Stimulated activated memory B cell treated with anti-CD40 and anti-IgM and Interleukin-4, amounts not matched to agents 10 μg/mL and 1 μg/mL and 100 μg/mL, for 72 hours (primary cell): ENCODE measurements around the gene COPE.
A peak's percentile ranks its signal among the peaks of the same experiment; 100 is the strongest.

Experiments used
- ATAC-seq: fragments of 150-1000 bp; cut with Tn5 transposase; 2 replicates; pipeline ENCODE4 v1.10.0; 2021
- H3K27ac Mint-ChIP-seq: one replicate; pipeline ENCODE4 v1.8.0; 2022; ENCODE audit warnings: mild to moderate bottlenecking, mixed read lengths
- H3K27me3 Mint-ChIP-seq: one replicate; pipeline ENCODE4 v1.8.0; 2022; ENCODE audit warnings: mixed read lengths
- H3K36me3 Mint-ChIP-seq: one replicate; pipeline ENCODE4 v1.8.0; 2022; ENCODE audit warnings: mixed read lengths
- H3K4me1 Mint-ChIP-seq: one replicate; pipeline ENCODE4 v1.8.0; 2022; ENCODE audit warnings: mixed read lengths
- H3K4me3 Mint-ChIP-seq: one replicate; pipeline ENCODE4 v1.8.0; 2022; ENCODE audit warnings: mild to moderate bottlenecking, moderate library complexity, mixed read lengths
- H3K9me3 Mint-ChIP-seq: one replicate; pipeline ENCODE4 v1.8.0; 2022; ENCODE audit warnings: mixed read lengths

The COPE gene

DNA sequence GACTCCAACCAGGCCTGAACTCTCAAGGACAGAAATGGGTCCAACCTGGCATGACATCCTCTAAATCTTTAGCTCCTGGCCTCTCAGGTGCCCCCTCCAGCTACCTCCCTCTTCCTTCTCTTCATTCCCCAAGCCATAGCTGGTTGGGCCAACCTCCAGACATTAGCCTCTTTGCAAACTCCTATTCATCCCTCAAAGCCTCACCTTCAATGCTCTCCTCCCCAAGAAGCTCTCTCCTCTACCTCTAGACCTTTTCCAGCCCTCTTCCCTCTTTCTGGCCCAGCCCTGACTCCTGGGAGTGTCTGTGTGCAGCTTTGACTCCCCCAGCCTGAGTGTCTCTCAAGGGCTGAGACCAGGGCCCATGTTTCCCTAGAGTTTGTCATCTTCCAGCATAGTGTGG is 27.1 kb upstream of the COPE start:
- Mint-ChIP-seq H3K9me3 (no peaks in the 10 kb centered on the region), H3K27ac (peak overlapping the region; percentile 61), H3K36me3 (no peaks in the 10 kb centered on the region), H3K4me3 (no peak overlapping the region), H3K27me3 (peaks cover 13% of the 10 kb centered on the region), H3K4me1 (peaks cover 51% of the 10 kb centered on the region)
- ATAC-seq, result no peak

DNA sequence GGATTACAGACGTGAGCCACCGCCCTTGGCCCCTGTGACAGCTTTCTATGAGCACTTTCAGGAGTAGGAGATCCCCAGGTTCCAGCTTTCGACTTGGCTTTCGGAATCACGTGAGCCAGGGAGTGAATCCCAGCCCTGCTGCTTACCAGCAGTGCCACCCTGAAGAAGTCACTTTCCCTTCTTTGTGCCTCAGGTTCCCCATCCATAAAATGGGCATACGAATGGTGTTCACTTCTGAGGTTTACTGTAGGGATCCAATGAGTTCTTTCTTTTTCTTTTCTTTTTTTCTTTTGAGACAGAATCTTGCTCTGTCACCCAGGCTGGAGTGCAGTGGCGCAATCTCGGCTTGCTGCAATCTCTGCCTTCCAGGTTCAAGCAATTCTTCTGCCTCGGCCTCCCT is 26.1 kb upstream of the COPE start:
- H3K4me3 Mint-ChIP-seq, result no peak overlapping the region
- peak overlapping the region; percentile 61 for H3K27ac Mint-ChIP-seq
- no peaks in the 10 kb centered on the region for H3K9me3 Mint-ChIP-seq
- H3K36me3 Mint-ChIP-seq, result no peaks in the 10 kb centered on the region
- no peak for ATAC-seq
- H3K4me1 Mint-ChIP-seq, result peaks cover 52% of the 10 kb centered on the region
- peaks cover 13% of the 10 kb centered on the region for H3K27me3 Mint-ChIP-seq

DNA sequence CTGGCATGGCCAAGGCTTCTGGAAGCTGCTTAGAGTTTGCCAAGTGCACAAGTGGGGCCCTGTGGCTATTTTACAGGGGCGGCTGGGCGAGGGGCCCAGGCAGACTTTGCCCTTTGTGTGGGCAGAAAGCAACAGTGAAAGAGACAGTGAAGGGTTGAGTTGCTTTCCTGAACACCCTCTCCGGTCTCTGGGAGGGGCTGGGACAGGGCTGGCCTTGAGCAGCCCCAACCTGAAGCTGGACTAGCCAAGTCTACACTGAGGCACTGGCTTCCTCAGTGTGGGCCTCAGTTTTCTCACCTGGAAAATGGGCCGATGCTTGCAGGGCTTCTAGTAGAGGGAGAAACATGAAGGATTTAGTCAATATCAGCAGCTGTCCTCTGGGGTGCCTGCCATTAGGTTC is 24.3 kb upstream of the COPE start:
- peaks cover 61% of the 10 kb centered on the region for H3K4me1 Mint-ChIP-seq
- no peak overlapping the region for H3K4me3 Mint-ChIP-seq
- peak overlapping the region; percentile 61 for H3K27ac Mint-ChIP-seq
- H3K36me3 Mint-ChIP-seq, result no peaks in the 10 kb centered on the region
- peaks cover 31% of the 10 kb centered on the region for H3K27me3 Mint-ChIP-seq
- no peak for ATAC-seq
- H3K9me3 Mint-ChIP-seq, result no peaks in the 10 kb centered on the region

DNA sequence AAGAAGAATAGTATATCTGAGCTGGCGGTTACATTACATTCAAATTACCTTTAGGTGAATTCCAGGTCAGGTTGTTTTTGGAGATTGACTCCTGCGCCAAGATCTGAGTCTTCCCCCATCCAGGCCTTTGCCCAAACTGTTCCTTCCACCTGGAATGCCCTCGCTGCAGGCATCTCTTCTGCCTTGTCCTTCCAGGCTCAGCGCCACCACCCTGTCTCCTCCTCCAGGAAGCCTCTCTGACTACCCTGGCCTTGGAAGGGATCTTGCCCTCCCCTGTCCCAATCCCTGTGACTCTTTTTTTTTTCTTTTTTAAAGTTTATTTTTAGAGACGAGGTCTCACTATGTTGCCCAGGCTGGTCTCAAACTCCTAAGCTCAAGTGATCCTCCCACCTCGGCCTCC is 23.5 kb upstream of the COPE start:
- Mint-ChIP-seq H3K27me3 (peaks cover 31% of the 10 kb centered on the region), H3K4me3 (no peak overlapping the region), H3K36me3 (no peaks in the 10 kb centered on the region), H3K4me1 (peaks cover 54% of the 10 kb centered on the region), H3K9me3 (no peaks in the 10 kb centered on the region), H3K27ac (peak overlapping the region; percentile 61)
- no peak for ATAC-seq

DNA sequence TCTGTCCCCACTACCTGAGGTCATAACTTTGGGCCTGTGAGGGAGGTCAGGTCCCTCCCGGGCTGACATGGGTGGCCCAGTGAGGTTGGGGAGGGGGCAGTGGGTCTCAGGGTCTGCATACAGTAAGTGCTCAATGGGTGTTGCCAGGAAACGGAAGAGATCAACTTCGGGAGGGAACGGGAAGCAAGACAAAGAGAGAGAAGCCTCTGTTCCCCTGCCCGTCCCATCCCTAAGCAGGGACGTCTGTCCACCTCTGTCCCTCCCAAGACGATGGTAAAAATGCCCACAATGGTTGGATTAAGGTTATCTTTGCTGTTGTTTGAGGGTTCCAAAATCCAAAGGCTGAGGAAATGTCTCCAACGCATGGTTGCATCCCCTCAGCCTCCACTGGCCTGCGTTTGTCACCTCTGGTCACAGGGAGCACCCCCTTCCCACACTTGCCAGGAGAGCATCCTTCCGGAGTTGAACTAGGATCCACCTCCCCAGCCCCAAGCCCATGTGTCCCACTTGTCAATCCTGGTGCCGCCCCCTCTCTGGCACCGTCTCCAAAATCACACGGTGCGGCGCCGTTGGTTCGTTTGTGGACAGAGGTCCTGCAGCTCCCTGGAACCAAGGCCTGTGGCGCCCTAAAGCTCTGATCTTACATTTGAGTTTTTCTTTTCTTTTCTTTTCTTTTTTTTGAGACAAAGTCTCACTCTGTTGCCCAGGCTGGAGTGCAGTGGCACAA is 22.6 kb upstream of the COPE start:
- Mint-ChIP-seq H3K36me3 (no peaks in the 10 kb centered on the region), H3K27ac (peak overlapping the region; percentile 61), H3K9me3 (no peaks in the 10 kb centered on the region), H3K4me1 (peaks cover 48% of the 10 kb centered on the region), H3K27me3 (peaks cover 31% of the 10 kb centered on the region), H3K4me3 (peak overlapping the region; percentile 61)
- no peak for ATAC-seq

DNA sequence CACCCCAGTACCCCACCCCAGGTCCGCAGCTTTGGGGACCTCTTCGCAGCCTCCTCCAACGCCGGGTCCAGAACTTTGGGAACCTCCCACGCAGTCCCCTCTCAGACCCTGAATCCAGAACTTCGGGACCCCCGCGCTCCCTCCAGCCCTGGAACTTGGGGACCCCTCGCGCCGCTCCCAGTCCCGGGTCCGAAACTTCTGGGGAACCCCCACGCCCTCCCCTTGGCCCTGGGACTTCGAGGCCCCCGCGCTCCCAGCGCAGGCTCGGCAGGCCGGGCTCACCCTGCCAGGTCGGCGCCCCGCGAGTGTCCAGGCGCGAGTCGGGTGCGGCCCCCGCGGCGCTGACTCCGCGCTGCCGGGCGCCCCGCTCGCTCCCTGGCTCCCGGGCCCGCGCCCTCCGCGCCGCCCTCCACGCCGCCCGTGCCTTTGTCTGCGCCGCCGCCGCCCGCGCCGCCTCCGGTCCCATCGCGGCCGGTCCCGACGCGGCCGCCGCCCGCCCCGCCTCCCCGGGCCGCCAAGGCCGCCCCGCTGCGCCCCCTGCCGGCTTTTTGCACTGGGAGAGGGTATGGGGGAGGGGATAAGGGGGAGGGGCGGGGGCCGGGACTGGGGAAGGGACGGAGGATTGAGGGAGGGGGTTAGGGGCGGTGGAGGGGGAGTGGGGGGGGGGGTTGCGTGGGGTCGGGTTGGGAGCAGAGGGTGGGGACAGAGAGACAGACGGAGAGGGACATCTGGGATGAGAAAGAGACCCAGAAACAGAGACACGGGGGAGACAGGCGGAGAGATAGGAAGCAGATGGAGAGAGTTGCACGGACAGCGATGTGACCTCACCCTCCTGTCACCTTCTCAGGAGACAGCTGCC is 21.8 kb upstream of the COPE start, which contains the start of gene HOMER3:
Gene HOMER3, minus strand, starts transcription at position 449 of the 859 bp plus-strand sequence. CDS start 2,235 bp downstream, outside the sequence.
- Mint-ChIP-seq H3K4me1 (peaks cover 40% of the 10 kb centered on the region), H3K27me3 (peaks cover 31% of the 10 kb centered on the region), H3K36me3 (no peaks in the 10 kb centered on the region), H3K4me3 (peak within 1 kb of the TSS; percentile 82), H3K27ac (peak within 1 kb of the TSS; percentile 23), H3K9me3 (no peaks in the 10 kb centered on the region)
- peak; percentile 86 for ATAC-seq

DNA sequence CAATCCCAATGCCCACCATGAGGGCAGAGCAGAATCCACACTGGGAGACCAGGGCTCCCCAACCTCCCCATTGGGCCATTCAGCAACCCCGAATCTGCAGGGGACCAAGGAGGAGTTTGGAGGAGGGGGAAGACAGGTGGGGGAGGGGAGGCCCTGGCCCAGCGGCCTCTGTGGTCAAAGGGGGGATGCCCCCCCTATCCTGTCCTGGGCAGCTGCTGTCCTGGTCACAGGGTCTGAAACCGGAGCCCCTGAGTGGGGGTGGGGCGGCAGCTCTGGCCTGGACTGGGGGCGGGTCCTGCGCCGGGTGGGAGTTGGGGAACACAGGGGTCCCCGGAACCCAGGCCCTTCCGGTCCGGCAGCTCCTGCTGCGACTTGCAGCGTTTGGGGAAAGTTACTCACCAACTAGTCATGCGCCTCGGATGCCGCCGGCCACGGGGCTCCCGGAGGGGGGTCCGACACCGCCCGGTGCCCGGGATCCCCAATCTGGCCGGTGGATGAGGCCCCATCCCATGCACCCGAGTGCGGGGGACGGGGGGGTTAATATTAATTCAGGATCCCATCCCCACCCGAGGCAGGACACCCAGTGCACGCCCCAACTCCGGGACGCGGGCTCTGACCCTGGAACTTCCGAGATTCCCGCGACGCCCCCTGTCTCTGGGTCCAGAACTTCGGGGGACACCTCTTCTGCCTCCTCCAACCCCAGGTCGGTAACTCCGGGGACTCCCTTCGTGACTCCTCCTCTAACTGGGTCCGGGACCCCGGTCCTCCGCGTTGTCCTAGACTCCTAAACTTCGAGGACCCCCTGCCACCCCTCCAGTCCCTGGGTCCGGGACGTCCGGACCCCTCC is 21.0 kb upstream of the COPE start:
- Mint-ChIP-seq H3K36me3 (no peaks in the 10 kb centered on the region), H3K27me3 (peaks cover 31% of the 10 kb centered on the region), H3K9me3 (no peaks in the 10 kb centered on the region), H3K27ac (peak overlapping the region; percentile 18), H3K4me1 (peaks cover 34% of the 10 kb centered on the region), H3K4me3 (peak overlapping the region; percentile 82)
- ATAC-seq, result peak; percentile 47

DNA sequence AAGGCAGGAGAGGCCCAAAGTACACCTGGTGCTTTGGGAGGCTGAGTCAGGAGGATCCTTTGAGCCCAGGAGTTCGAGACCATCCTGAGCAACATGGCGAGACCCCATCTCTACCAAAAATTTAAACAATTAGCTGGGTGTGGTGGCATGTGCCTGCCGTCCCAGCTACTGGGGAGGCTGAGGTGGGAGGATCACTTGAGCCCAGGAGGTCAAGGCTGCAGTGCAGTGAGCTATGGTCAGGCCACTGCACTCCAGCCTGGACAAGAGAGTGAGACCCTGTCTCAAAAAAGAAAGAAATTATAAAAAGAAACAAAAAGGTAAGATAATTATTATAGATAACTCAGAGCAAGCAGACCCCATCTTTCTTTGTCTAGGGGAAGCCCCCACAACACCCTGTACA is 20.0 kb upstream of the COPE start:
- H3K9me3 Mint-ChIP-seq, result no peaks in the 10 kb centered on the region
- no peak for ATAC-seq
- peaks cover 32% of the 10 kb centered on the region for H3K4me1 Mint-ChIP-seq
- H3K27me3 Mint-ChIP-seq, result peaks cover 38% of the 10 kb centered on the region
- H3K4me3 Mint-ChIP-seq, result peak overlapping the region; percentile 39
- no peaks in the 10 kb centered on the region for H3K36me3 Mint-ChIP-seq
- no peak overlapping the region for H3K27ac Mint-ChIP-seq

DNA sequence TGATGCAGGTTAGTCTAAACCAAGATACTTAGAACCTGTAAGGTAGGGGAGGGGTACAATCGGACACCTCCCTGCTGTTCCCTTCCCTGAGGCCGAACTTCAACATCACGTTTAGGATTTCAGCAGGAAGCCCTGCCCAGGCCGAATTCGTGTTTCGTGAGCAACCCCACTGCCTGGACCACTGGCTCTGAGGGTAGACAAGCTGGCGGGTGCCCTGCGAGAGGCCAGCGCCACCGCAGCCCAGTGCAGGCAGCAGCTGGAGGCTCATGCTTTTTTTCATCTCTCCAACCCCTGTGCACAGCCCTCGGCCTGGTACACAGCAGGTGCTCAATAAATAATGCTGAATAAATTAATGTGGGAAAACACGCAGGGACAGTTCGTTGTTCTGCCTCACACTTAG is 14.1 kb upstream of the COPE start:
- no peaks in the 10 kb centered on the region for H3K36me3 Mint-ChIP-seq
- H3K9me3 Mint-ChIP-seq, result no peaks in the 10 kb centered on the region
- ATAC-seq, result no peak
- H3K27ac Mint-ChIP-seq, result no peak overlapping the region
- peaks cover 12% of the 10 kb centered on the region for H3K4me1 Mint-ChIP-seq
- peaks cover 14% of the 10 kb centered on the region for H3K27me3 Mint-ChIP-seq
- H3K4me3 Mint-ChIP-seq, result no peak overlapping the region

DNA sequence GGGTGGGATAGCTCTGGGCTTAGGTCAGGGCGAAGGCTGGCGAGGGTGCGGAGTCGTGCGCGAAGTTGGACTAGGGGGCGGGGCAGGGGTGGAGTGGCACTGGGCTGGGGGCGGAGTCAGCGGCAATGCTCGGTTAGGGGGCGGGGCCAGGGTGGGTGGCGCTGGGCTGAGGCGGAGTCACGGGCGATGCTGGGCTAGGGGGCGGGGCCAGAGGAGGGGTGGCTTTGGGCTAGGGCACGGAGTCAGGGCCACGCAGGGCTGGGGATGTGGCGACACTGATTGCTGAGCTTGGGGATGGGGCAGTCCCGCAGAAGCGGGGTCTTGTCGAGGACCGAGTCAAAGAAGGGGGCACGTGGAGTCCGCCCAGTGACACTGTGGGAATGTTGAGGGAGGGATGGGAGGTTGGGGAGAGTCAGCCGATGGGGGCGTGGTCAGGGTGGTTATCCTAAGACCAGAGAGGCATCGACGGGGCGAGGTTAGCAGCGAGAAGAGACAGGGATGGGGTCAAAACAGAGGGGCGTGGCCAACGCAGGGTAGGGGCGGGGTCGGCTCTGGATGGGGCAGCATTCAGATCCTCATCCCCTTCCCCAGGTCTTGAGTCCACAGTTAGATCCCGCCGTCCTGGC is 13.1 kb upstream of the COPE start:
- ATAC-seq, result peak; percentile 88
- peaks cover 14% of the 10 kb centered on the region for H3K27me3 Mint-ChIP-seq
- H3K4me1 Mint-ChIP-seq, result peaks cover 12% of the 10 kb centered on the region
- peak overlapping the region; percentile 80 for H3K4me3 Mint-ChIP-seq
- H3K27ac Mint-ChIP-seq, result peak overlapping the region; percentile 50
- H3K36me3 Mint-ChIP-seq, result no peaks in the 10 kb centered on the region
- H3K9me3 Mint-ChIP-seq, result no peaks in the 10 kb centered on the region

DNA sequence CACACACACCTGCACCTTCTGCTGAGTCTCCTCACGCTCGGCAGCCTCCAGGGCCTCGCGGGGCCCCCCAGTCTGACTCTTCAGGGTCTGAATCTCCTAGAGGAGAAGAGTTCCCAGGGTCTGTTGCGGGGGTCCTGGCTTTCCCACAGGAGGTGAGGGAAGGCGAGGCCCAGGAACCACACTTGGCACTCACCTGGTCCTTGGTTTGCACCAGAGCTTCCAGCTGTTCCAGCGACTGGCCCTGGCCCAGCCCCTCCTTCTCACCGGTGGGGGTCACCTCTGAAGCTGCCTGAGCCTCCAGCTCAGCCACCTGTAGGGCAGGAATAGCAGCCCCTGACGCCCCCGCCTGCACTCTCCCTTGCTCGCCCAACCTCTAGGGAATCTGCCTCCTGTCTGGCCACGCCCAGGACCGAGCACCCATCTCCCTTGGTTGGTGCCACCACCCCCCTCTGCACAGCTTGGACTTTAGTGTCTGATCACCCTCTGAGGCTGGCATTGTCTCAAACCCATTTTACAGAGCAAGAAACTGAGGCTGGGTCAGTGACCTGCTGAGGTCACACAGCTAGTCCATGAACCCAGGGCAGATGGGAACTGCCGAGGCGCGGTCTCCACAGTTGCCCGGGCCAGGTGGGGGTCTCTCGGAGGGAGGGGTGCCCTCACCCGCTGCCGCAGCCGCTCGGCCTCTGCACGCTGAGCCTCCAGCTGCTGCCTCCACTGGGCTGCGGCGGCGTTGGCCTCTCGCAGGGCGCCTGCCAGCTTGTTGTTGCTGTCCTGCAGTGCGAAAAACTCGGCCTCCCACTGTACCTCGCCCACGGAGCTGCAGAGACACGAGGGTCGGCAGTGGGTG is 12.4 kb upstream of the COPE start:
- no peak overlapping the region for H3K4me3 Mint-ChIP-seq
- no peaks in the 10 kb centered on the region for H3K9me3 Mint-ChIP-seq
- no peak overlapping the region for H3K27ac Mint-ChIP-seq
- H3K4me1 Mint-ChIP-seq, result peaks cover 12% of the 10 kb centered on the region
- H3K36me3 Mint-ChIP-seq, result no peaks in the 10 kb centered on the region
- no peak for ATAC-seq
- H3K27me3 Mint-ChIP-seq, result peaks cover 14% of the 10 kb centered on the region

DNA sequence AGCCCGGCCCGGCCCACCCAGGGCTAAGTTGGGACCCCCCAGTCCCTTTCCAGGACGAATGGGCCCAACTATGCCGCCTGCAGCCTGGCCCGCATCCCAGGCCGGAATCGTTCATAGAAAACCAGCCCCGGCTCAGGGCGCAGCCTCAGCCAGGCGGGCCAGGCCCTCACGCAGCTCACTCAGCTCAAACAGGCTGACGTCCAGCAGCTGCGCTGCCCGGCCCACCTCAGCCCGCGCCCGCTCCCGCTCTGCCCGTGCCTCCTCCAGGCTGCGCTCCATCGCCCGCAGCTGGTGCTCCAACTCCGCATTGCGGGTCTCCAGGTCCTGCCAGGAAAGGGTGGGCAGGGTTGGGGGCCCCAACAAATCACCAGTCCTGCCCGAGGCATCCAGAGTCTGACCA is 10.1 kb upstream of the COPE start:
- Mint-ChIP-seq H3K4me3 (no peak overlapping the region), H3K4me1 (peaks cover 12% of the 10 kb centered on the region), H3K36me3 (peaks cover 17% of the 10 kb centered on the region), H3K27ac (no peak overlapping the region), H3K9me3 (no peaks in the 10 kb centered on the region), H3K27me3 (peaks cover 9% of the 10 kb centered on the region)
- no peak for ATAC-seq

DNA sequence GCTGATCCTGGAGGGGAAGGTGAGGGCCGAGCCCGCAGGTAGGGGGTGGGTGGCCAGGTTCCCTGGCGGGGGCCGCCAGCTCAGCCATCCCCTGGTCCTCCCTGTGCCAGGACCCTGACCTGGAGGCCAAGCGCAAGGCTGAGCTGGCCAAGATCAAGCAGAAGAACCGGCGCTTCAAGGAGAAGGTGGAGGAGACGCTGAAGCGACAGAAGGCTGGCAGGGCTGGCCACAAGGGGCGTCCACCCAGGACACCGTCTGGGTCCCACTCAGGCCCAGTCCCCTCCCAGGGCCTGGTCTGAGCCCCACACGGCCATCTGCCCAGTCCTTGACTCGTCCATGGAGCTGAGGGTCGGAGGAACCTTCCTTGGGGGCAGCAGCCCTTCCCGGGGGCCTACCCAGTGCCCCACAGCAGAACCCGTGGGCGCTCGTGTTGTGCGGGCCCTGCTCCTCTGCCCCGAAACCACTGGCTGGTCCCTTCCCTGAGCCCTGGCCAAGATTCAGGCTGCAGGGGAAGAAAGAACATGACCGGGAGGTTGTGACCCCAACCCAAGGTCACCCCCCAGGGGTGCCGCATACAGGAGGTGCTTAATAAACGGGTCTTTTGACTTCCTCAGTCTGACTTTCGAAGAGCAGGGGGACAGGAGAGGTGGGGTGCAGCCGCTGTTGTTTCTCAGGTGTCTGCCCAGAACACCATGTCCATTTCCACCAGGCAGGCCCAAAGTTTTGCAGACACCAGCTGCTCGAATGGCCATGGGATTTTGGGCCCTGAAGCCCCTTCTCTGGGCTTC is 9.0 kb upstream of the COPE start:
- H3K27me3 Mint-ChIP-seq, result no peaks in the 10 kb centered on the region
- H3K9me3 Mint-ChIP-seq, result no peaks in the 10 kb centered on the region
- peaks cover 12% of the 10 kb centered on the region for H3K4me1 Mint-ChIP-seq
- ATAC-seq, result no peak
- H3K36me3 Mint-ChIP-seq, result peaks cover 27% of the 10 kb centered on the region
- no peak overlapping the region for H3K27ac Mint-ChIP-seq
- no peak overlapping the region for H3K4me3 Mint-ChIP-seq
